ENCODE measurements around the gene TRPV2. TPM values are rescaled to one million over a fixed set of nuclear protein-coding genes. Genes with fewer than 3 reads are reported as not detected.

TRPV2 gene
- total and polyA plus RNA-seq, 3 donors from 2014 or later: 7.1 to 7.7 (median 7.6) TPM

- H3K27ac ChIP-seq: no peak overlapping the region
- no peaks in the 10 kb centered on the region for H3K27me3 ChIP-seq
- TF ChIP-seq CTCF (IDR thresholded peaks at IDR 0.05) (no peak), POLR2A (IDR thresholded peaks at IDR 0.05) (no peak)
- H3K36me3 ChIP-seq (ENCODE audit: low read depth, missing control alignments): no peaks in the 10 kb centered on the region
- WGBS, 2 donors: 81 to 91% methylated on average over 3 to 4 of the region's 4 CpGs
- H3K9me3 ChIP-seq: no peaks in the 10 kb centered on the region
- no peaks in the 10 kb centered on the region for H3K4me1 ChIP-seq
- H3K4me3 ChIP-seq: no peak overlapping the region
- no peak for DNase-seq
- intact Hi-C loops (cut with DNase I; ENCODE audit: low total_unique reads): no loop called here
Observed at GRCh38 chr17:16453493-16453851, 38.1 kb downstream of the TRPV2 start.

- no peaks in the 10 kb centered on the region for H3K27me3 ChIP-seq
- peaks cover 2% of the 10 kb centered on the region for H3K4me1 ChIP-seq
- DNase-seq: no peak
- H3K36me3 ChIP-seq (ENCODE audit: low read depth, missing control alignments): no peaks in the 10 kb centered on the region
- TF ChIP-seq CTCF (IDR thresholded peaks at IDR 0.05): no peak
- no peak for TF ChIP-seq POLR2A (IDR thresholded peaks at IDR 0.05)
- H3K9me3 ChIP-seq: no peaks in the 10 kb centered on the region
- intact Hi-C loops (cut with DNase I; ENCODE audit: low total_unique reads): loop anchor here (5.0 kb wide), 1 partner anchor 66 kb away; no protein-coding TSS in a partner anchor
- H3K27ac ChIP-seq: no peak overlapping the region
- WGBS, 2 donors: 63 to 93% methylated on average over 5 of the region's 5 CpGs
- H3K4me3 ChIP-seq: no peak overlapping the region
Observed at GRCh38 chr17:16455997-16456741, 40.8 kb downstream of the TRPV2 start.

GRCh38 chr17:16456742-16457316, 41.5 kb downstream of the TRPV2 start:
- Histone ChIP-seq H3K4me3 (no peak overlapping the region), H3K27ac (no peak overlapping the region), H3K9me3 (no peaks in the 10 kb centered on the region), H3K36me3 (ENCODE audit: low read depth, missing control alignments) (no peaks in the 10 kb centered on the region), H3K4me1 (peaks cover 5% of the 10 kb centered on the region), H3K27me3 (no peaks in the 10 kb centered on the region)
- peak; percentile 74 for DNase-seq
- intact Hi-C loops (cut with DNase I; ENCODE audit: low total_unique reads): loop anchor here (5.0 kb wide), 1 partner anchor 65 kb away; no protein-coding TSS in a partner anchor
- 73 to 89% methylated on average over 9 of the region's 9 CpGs for WGBS, 2 donors
- no peak for TF ChIP-seq POLR2A (IDR thresholded peaks at IDR 0.05)
- TF ChIP-seq CTCF (IDR thresholded peaks at IDR 0.05): no peak

- intact Hi-C loops (cut with DNase I; ENCODE audit: low total_unique reads): loop anchor here (5.0 kb wide), 1 partner anchor 63 kb away; no protein-coding TSS in a partner anchor
- Histone ChIP-seq H3K4me1 (peaks cover 29% of the 10 kb centered on the region), H3K36me3 (ENCODE audit: low read depth, missing control alignments) (no peaks in the 10 kb centered on the region), H3K27ac (no peak overlapping the region), H3K27me3 (no peaks in the 10 kb centered on the region), H3K4me3 (no peak overlapping the region), H3K9me3 (no peaks in the 10 kb centered on the region)
- WGBS, 2 donors: 84 to 88% methylated on average over 11 of the region's 11 CpGs
- DNase-seq: no peak
- no peak for TF ChIP-seq POLR2A (IDR thresholded peaks at IDR 0.05)
- no peak for TF ChIP-seq CTCF (IDR thresholded peaks at IDR 0.05)
Observed at GRCh38 chr17:16459271-16459670, 43.9 kb downstream of the TRPV2 start.

Data from testis (tissue), 3 donors.